Stimulated activated CD4-positive, alpha-beta T cell treated with anti-CD3 and anti-CD28 coated beads, TNF-alpha, amount 100 ng/mL, for 48 hours (primary cell): Measurements from ENCODE around the gene PTTG1.

ENCODE experiments used
- DNase-seq, 3 donors: peaks; one replicate each; pipeline ENCODE4 v3.0.0-alpha.2; 2020; ENCODE audit warnings: low read depth in 3 of 3

The PTTG1 gene

GRCh38 chr5:160453751-160454150 lies 32.1 kb downstream of the PTTG1 start:
- DNase-seq, result no peak

DNA sequence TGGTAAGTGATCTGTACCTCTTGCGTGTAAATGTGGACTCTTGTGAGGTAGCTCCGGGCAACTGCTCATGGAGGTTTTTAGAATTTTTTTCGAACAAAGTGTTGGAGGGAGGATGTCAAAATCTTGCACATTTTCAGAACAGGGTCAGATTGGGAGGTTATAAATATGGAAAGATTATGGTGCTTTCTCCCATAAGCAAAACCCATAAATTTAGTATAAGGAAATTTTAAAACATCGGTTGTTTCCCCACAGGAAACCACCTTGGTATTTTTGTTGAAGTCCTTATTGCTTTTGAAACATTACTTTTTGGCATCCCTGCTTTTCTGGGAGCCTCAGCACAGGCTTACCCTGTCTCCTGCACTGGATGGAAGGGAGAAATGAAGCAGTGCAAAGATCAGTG lies 33.9 kb downstream of the PTTG1 start:
- no peak for DNase-seq

GRCh38 chr5:160456480-160457177 lies 35.0 kb downstream of the PTTG1 start:
- DNase-seq, result no peak

GRCh38 chr5:160457252-160457651 lies 35.6 kb downstream of the PTTG1 start:
- no peak for DNase-seq

GRCh38 chr5:160458806-160459800 lies 37.4 kb downstream of the PTTG1 start:
- no peak for DNase-seq

DNA sequence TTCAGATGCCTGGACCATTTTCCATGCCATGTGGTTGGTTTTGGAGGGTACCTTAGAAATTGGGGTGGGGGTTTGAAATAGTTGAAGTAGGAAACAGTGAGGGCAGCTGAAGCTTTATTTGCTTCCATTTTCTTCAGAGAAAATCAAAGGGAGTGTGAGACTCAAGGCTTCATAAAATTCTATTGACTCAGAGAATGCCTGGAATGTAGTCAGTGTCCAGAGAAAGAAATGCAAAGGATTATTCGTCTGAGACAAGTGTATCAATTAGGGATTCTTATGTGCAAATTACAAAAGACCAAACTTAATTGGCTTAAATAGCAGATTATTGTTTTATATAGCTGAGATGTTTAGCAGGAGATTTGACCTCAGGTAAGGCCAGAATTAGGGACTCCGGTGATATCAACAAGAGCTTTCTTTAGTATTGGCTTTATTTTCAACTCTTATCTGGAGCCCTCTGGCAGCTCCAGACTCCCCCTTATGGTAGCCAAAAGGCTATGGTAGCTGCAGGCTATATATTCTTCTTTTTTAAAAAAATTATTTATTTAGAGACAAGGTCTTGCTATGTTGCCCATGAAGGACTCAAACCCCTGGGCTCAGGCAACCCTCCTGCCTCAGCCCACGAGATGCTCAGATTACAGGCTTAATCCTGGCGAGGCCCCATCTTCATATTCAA lies 38.9 kb downstream of the PTTG1 start:
- DNase-seq, result no peak

DNA sequence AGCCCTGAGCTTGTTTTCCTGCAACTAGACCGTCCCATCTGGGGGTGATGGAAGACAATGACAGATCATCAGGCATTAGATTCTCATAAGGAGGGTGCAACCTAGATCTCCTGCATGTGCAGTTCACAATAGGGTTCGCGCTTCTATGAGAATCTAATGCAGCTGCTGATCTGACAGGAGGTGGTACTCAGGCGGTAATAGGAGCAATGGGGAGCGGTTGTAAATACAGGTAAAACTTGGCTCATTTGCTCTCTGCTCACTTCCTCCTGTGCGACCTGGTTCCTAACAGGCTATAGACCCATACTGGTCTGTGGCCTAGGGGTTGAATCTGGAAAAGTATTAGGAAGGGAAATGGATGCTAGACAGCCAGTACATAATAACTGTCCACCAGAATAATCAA lies 39.7 kb downstream of the PTTG1 start:
- no peak for DNase-seq

- DNase-seq, result no peak
Observed at GRCh38 chr5:160462167-160462566, 40.5 kb downstream of the PTTG1 start.

GRCh38 chr5:160463227-160463626 lies 41.6 kb downstream of the PTTG1 start:
- DNase-seq, result no peak

GRCh38 chr5:160463740-160464465 lies 42.2 kb downstream of the PTTG1 start:
- DNase-seq, result no peak

DNA sequence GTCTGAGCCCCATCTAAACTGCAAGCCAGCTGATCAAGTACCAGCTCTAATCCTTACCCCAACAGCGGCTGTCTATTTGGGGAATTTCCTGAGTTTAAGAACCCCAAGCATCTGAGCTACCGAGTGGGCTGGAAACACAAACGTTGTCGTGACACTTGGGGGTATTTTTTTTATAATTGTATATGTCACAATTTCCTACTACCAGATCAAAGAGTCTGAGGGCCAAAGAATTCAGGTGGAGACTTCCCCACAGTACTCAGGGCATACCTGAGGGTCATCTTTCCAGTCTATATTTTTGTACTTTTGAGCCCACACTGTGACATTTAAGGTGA lies 42.8 kb downstream of the PTTG1 start:
- no peak for DNase-seq

- DNase-seq, result no peak
Observed at GRCh38 chr5:160466116-160466515, 44.5 kb downstream of the PTTG1 start.

- DNase-seq, result no peak
Observed at GRCh38 chr5:160466889-160467554, 45.4 kb downstream of the PTTG1 start.

- DNase-seq, result peak; percentile 63 to 76 (median 72)
Observed at GRCh38 chr5:160467555-160468362, 46.1 kb downstream of the PTTG1 start.

DNA sequence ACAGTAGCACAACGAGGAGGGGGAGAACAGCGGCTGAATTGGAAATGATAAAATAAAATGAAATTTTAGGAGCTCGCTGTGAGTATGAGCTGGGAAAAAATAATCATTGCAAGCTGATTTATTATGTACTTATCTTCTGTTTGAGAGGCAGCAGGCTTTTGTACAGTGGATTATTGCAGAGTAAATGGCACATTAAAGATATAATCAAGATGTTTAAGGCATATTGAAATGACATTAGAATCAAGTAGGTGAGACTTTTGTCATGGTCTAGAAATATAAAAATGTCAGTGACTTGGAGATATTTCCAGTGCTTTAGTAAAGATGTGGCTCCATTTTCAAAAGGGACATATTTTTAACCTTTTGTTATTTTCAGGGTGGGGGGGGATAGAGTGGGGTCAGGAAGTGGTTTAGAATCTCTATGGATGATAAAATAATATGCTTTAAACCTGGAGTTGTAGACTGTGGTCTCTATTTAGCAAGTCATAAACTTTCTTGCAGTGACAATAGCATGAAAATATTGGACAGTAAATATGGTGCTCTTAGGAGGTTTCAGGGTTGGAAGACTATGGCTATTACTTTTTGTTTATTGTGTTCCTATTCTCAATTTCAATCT lies 46.8 kb downstream of the PTTG1 start:
- DNase-seq, result no peak

DNA sequence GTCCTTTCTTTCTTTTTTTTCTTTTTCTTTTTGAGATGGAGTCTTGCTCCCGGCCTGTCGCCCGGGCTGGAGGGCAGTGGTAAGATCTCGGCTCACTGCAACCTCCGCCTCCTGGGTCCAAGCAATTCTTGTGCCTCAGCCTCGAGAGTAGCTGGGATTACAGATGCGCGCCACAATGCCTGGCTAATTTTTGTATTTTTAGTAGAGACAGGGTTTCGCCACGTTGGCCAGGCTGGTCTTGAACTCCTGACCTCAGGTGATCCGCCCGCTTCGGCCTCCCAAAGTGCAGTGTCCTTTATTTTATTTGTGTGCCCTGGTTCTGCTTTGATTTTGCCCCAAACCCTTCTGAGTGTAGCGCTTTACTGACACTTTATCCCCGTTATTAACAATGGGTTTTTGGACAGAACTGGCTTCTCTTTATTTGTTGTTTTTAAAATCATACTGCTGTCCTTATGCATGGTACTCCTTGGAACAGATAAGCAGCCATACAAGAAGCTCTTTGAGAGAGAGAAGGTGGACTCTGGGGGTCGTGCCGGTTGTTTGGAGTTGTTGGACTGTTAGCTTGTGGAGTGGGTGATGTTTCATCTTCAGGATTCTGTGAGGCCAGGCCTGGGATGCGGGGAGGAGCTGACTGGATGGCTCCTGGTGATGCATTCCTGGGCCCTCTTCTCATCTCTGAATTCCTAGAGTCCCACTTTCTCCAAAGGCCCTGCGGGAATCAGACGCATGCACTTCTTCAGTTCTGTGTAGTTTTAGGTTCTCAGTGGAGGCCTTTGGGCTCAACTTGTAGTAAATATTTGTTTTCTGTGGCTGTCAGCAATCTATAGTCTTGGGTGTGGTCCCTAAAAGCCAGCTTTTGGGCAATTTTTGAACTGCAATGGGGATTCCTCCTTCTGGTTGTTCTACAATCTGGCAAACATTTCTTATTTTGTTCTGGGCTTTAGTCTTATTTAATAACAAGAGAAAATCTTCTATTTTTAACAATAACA lies 47.8 kb downstream of the PTTG1 start:
- no peak for DNase-seq

- DNase-seq, result no peak
Observed at GRCh38 chr5:160470437-160471361, 49.0 kb downstream of the PTTG1 start.

GRCh38 chr5:160471761-160472160 lies 50.1 kb downstream of the PTTG1 start:
- DNase-seq, result no peak
